OCI-LY3 (cell line): Measurements from ENCODE around the gene JAKMIP2.

Source experiments
- CTCF ChIP-seq: fragments of 200-600, 300-600 bp; sonication (generic); IDR thresholded peaks from 2 replicates; pipeline ENCODE4 v1.5.1; 2014; ENCODE audit warnings: antibody characterized with exemption, low read length, low read depth
- EZH2phosphoT487 ChIP-seq: fragments of 200-600 bp; shearing (Covaris generic); IDR thresholded peaks from 2 replicates; pipeline ENCODE4 v1.6.1; 2018; ENCODE audit warnings: antibody characterized with exemption, mixed run types, low read depth

- TF ChIP-seq CTCF (no peak), EZH2phosphoT487 (no peak)
These were observed 115.2 kb downstream of the JAKMIP2 start for GRCh38 chr5:147667363-147667762.
